Esophagus squamous epithelium (tissue), 5 donors: ENCODE measurements around the gene TMEFF2. TPM values are rescaled to one million over a fixed set of nuclear protein-coding genes. Genes with fewer than 3 reads are reported as not detected.

Experiments used
- DNase-seq: peaks from one replicate; lab custom pipeline; 2025; lab: John Stamatoyannopoulos, UW
- H3K27ac ChIP-seq, 4 donors: fragments of 200-600 bp; sonication (generic); one replicate each; pipeline ENCODE4 v1.5.1; 2016 to 2019; ENCODE audit warnings: mild to moderate bottlenecking in 1 of 4
- H3K27me3 ChIP-seq, 4 donors: fragments of 200-600 bp; sonication (generic); 1 replicate in 3 of 4; 2 replicates in 1 of 4; pipeline versions ENCODE4 v1.5.1 to v1.6.0; 2017 to 2021; ENCODE audit warnings: antibody characterized with exemption in 1 of 4
- H3K36me3 ChIP-seq, 3 donors: fragments of 200-600 bp; sonication (generic); one replicate each; pipeline ENCODE4 v1.5.1; 2016 to 2019
- H3K4me1 ChIP-seq, 3 donors: fragments of 200-600 bp; sonication (generic); one replicate each; pipeline ENCODE4 v1.5.1; 2017 to 2019
- H3K4me3 ChIP-seq, 4 donors: fragments of 200-600 bp; sonication (generic); 1 replicate in 3 of 4; 2 replicates in 1 of 4; pipeline ENCODE4 v1.5.1; 2016 to 2019; ENCODE audit warnings: mild to moderate bottlenecking in 2 of 4, moderate library complexity in 1 of 4
- H3K9me3 ChIP-seq, 3 donors: fragments of 200-600 bp; sonication (generic); one replicate each; pipeline ENCODE4 v1.5.1; 2016 to 2019
- POLR2A ChIP-seq, 4 donors: fragments of 450-650 bp; IDR thresholded peaks; one replicate each; pipeline ENCODE4 v1.6.1; 2017; ENCODE audit warnings: antibody characterized with exemption in 4 of 4, mild to moderate bottlenecking in 4 of 4, moderate library complexity in 3 of 4
- WGBS, 2 donors: methylation state at CpG; one replicate each; pipeline ENCODE4 v1.1.5; 2018; 5-methylcytosine and 5-hydroxymethylcytosine counted together
- intact Hi-C: fragments of 100-400 bp; cut with DNase I; formaldehyde crosslinking; loops from one replicate; pipeline ENCODE4 v1.15.0; 2022
- total RNA-seq, 4 donors: library from RNA; depleted of rRNA; stranded (reverse); fragments of >200 nt; gene quantifications; one replicate each; pipeline ENCODE4 v1.1.0, GENCODE V29; 2016
- TF ChIP-seq, protein P1 (sequence below), 6 experiments: fragments of 450-650 bp in 4 of 6; fragments of 200-600 bp in 2 of 6; sonication (generic) in 2 of 6; IDR thresholded peaks; one replicate each; pipeline ENCODE4 v1.5.1; 2016 to 2019; ENCODE audit warnings: antibody characterized with exemption in 6 of 6, mild to moderate bottlenecking in 4 of 6, moderate library complexity in 4 of 6
- donor health status: DM: yes; HTN: yes; CAD: no.

Gene TMEFF2
- total RNA-seq, 4 donors from 2014 or later: 1.5 TPM; not detected in 3

DNA sequence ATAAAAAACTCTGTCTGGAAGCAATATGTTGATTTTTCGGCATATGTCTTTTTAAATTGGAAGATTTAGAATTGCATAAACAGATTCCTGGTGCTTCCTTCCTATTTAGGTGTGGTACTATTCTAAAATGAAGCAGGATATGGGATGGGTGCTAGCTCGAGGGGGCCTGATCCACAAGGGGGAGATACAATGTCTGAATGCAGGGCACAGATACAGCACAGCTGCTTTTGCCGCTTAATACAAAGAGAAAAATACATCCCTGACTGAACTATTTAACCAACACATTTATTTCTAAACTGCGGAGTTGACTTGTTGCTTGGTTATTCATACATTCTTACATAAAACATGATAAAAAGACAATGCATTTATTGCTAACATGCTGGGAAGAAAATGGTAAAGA, 169.1 kb downstream of the TMEFF2 start:
- H3K27ac ChIP-seq: peak overlapping the region in 2 of 4 donors; percentile 19 to 22
- no peaks in the 10 kb centered on the region for H3K36me3 ChIP-seq
- TF ChIP-seq POLR2A (IDR thresholded peaks at IDR 0.05): no peak
- TF ChIP-seq, protein P1, sequence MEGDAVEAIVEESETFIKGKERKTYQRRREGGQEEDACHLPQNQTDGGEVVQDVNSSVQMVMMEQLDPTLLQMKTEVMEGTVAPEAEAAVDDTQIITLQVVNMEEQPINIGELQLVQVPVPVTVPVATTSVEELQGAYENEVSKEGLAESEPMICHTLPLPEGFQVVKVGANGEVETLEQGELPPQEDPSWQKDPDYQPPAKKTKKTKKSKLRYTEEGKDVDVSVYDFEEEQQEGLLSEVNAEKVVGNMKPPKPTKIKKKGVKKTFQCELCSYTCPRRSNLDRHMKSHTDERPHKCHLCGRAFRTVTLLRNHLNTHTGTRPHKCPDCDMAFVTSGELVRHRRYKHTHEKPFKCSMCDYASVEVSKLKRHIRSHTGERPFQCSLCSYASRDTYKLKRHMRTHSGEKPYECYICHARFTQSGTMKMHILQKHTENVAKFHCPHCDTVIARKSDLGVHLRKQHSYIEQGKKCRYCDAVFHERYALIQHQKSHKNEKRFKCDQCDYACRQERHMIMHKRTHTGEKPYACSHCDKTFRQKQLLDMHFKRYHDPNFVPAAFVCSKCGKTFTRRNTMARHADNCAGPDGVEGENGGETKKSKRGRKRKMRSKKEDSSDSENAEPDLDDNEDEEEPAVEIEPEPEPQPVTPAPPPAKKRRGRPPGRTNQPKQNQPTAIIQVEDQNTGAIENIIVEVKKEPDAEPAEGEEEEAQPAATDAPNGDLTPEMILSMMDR (IDR thresholded peaks at IDR 0.05): no peak
- no peaks in the 10 kb centered on the region for H3K9me3 ChIP-seq
- 75 to 87% methylated on average over 4 of the region's 4 CpGs for WGBS, 2 donors
- no peak for DNase-seq
- peaks cover 0 to 11% (median 3%) of the 10 kb centered on the region in 3 donors for H3K4me1 ChIP-seq
- intact Hi-C loops: no loop called here
- no peaks in the 10 kb centered on the region for H3K27me3 ChIP-seq
- no peak overlapping the region for H3K4me3 ChIP-seq

DNA sequence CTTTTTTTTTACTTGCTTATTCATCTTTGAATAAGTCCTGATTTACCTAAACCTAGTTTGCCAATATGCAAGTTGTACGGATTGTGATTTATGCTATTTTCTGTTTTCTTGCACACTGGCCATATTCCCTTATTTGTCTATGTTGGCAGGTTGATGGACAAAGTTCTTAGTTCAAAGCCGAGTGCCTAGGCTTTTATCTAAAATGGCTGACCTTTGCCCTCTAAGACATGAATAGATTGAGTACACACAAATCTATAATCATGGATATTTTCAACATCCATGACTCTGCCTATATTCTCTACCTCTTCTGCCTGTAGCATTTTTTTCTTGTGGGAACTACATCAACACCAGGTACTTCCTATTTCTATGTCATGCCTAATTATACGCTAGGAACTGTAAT, 171.7 kb downstream of the TMEFF2 start:
- no peak for DNase-seq
- Histone ChIP-seq H3K4me1 (peaks cover 0 to 11% (median 3%) of the 10 kb centered on the region in 3 donors), H3K27ac (no peak overlapping the region), H3K9me3 (no peaks in the 10 kb centered on the region), H3K4me3 (no peak overlapping the region), H3K27me3 (no peaks in the 10 kb centered on the region), H3K36me3 (no peaks in the 10 kb centered on the region)
- intact Hi-C loops: no loop called here
- 89 to 91% methylated on average over 3 of the region's 3 CpGs for WGBS, 2 donors
- no peak for TF ChIP-seq POLR2A (IDR thresholded peaks at IDR 0.05)
- TF ChIP-seq, protein P1 (IDR thresholded peaks at IDR 0.05): no peak

- Histone ChIP-seq H3K9me3 (no peaks in the 10 kb centered on the region), H3K27me3 (no peaks in the 10 kb centered on the region), H3K4me1 (no peaks in the 10 kb centered on the region), H3K4me3 (no peak overlapping the region), H3K36me3 (no peaks in the 10 kb centered on the region), H3K27ac (no peak overlapping the region)
- TF ChIP-seq, protein P1 (IDR thresholded peaks at IDR 0.05): no peak
- TF ChIP-seq POLR2A (IDR thresholded peaks at IDR 0.05): no peak
- DNase-seq: no peak
- intact Hi-C loops: no loop called here
Measured at GRCh38 chr2:192017844-192018243, 176.9 kb downstream of the TMEFF2 start.

- WGBS, 2 donors: 83 to 87% methylated on average over 1 of the region's 1 CpG
- no peaks in the 10 kb centered on the region for H3K4me1 ChIP-seq
- intact Hi-C loops: no loop called here
- H3K36me3 ChIP-seq: no peaks in the 10 kb centered on the region
- TF ChIP-seq, protein P1 (IDR thresholded peaks at IDR 0.05): no peak
- no peak for TF ChIP-seq POLR2A (IDR thresholded peaks at IDR 0.05)
- H3K9me3 ChIP-seq: no peaks in the 10 kb centered on the region
- DNase-seq: no peak
- H3K27me3 ChIP-seq: no peaks in the 10 kb centered on the region
- no peak overlapping the region for H3K4me3 ChIP-seq
- no peak overlapping the region for H3K27ac ChIP-seq
Measured at GRCh38 chr2:192016265-192016664, 178.5 kb downstream of the TMEFF2 start.

DNA sequence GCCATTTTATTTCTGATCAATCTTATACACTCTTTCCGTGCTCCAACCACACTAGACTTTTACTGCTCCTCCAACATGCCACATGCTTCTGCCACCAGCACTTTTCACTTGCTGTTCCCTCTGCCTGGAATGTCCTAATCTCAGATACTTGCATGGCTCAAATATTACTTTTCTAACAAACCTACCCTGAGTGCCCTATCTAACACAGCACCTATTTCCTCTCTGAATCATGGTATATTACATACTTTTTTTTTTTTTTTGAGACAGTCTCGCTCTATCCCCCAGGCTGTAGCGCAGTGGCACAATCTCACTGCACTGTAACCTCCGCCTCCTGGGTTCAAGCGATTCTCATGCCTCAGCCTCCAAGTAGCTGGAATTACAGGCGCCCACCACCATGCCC, 181.5 kb downstream of the TMEFF2 start:
- 90 to 94% methylated on average over 6 of the region's 6 CpGs for WGBS, 2 donors
- intact Hi-C loops: no loop called here
- Histone ChIP-seq H3K27ac (no peak overlapping the region), H3K4me3 (no peak overlapping the region), H3K36me3 (no peaks in the 10 kb centered on the region), H3K9me3 (no peaks in the 10 kb centered on the region), H3K4me1 (no peaks in the 10 kb centered on the region), H3K27me3 (no peaks in the 10 kb centered on the region)
- TF ChIP-seq, protein P1 (IDR thresholded peaks at IDR 0.05): no peak
- no peak for TF ChIP-seq POLR2A (IDR thresholded peaks at IDR 0.05)
- no peak for DNase-seq
